Skin epidermis (tissue), 12 donors: ENCODE results near the gene SLC35B1.
A peak's percentile ranks its signal among the peaks of the same experiment; 100 is the strongest.
"Not testable (repeated sequence)": the region's sequence is repeated elsewhere in the genome, so short reads cannot be mapped to it uniquely, and the experiment has no call there.

ENCODE experiments used
- H3K27ac ChIP-seq, 21 experiments: fragments of 200-600 bp; sonication (generic) in 11 of 21; one replicate each; pipeline ENCODE4 v1.5.0; 2020; ENCODE audit warnings: mild to moderate bottlenecking in 3 of 21, inconsistent platforms in 2 of 21, moderate library complexity in 2 of 21
- H3K4me3 ChIP-seq, 7 experiments: fragments of 200-600 bp; sonication (generic) in 2 of 7; one replicate each; pipeline ENCODE4 v1.5.0; 2020; ENCODE audit warnings: inconsistent platforms in 2 of 7, mild to moderate bottlenecking in 2 of 7, moderate library complexity in 1 of 7

SLC35B1 gene

GRCh38 chr17:49738456-49739163 is 30.8 kb upstream of the SLC35B1 start:
- H3K4me3 ChIP-seq, result no peak overlapping the region
- H3K27ac ChIP-seq, result peak overlapping the region in 17 of 21 experiments; percentile 42 to 93 (median 73)

- no peak overlapping the region for H3K27ac ChIP-seq
- no peak overlapping the region for H3K4me3 ChIP-seq
Measured at GRCh38 chr17:49734515-49735490, 27.0 kb upstream of the SLC35B1 start.

DNA sequence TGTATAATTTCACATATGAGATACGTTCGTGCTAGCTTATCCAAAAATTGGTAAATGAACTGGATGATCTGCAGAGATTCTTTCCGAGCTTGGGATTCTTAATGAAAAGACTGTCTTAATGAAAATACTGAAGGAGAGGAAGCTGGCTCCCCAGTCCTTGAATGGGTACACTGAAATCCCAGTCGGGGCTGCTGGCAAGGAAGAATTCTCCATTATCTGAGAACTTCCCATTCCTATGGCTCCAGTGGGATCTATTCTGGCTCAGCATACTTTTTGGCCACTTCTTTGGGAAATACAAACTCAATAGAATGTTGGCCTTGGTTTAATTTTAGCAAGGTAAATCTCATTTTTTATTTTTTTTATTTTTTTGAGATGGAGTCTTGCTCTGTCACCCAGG is 23.7 kb upstream of the SLC35B1 start:
- H3K4me3 ChIP-seq, result no peak overlapping the region
- peak overlapping the region in 4 of 21 experiments; percentile 23 to 70 (median 56) for H3K27ac ChIP-seq

DNA sequence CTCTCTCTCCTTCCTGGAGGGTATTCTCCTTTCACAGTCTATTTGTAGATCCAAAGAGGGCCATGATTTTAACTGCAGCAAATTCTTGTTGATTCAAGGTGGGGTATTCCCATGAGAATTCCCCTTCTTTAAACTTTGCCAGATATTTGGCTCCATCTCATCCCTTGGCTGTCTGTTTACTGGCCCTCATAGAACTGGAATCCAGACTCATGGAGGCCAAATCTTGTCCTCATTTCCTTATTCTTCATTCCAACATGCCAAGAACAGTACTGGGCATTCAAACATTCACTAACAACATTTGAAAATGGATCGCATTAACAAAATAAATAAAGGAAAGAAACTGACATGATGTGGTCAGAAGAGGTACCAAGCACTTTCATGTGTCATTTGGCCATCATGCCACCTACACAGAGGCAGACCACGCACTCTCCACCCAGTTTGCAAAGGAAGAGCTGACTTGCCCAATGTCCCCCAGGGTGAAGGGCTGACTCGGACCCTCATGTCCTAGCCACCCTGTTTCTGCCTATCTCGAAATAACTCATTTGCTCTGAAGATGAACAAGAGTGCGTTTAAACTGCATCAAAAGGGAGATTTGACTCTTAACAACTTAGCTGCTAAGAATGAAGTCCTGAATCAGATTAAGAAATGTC is 23.1 kb upstream of the SLC35B1 start:
- H3K27ac ChIP-seq, result peak overlapping the region in 14 of 21 experiments; percentile 1 to 78 (median 42)

DNA sequence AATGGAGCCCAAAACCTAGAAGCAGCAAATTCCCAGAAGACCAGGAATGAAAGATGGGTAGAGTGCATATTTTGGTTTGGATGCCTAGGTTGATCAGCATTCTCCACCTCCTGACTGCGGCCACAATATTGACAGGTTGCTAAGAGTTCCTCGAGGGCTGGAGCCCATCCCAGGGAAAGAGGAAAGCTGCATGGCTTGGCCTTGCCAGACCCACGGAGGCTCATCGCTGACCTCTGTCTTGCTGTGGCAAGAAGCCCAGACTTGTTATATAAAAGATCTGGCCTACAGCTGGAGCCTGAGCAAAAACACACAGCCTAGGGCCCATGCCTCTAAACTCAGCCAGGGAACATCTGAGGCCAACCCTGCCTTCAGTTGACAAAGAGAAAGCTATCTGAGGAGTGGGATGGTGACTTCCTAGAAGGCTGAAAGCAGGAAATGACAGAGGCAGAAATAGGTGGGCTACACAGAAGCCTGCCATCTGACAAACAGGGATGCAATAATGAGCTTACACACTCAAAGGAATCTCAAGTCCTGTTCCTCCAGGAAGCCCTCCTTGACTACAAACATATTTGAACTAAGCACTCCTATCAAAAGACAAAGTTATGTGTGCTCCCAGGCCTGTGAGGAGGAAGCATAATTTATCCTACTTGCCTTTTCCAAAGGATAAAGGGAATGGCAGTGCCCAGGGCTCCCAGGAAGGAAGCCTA is 22.5 kb upstream of the SLC35B1 start:
- peak overlapping the region in 16 of 21 experiments; percentile 1 to 78 (median 42) for H3K27ac ChIP-seq
- no peak overlapping the region for H3K4me3 ChIP-seq

More for the DNA sequence above, 23.1 kb upstream of the SLC35B1 start:
- no peak overlapping the region for H3K4me3 ChIP-seq

DNA sequence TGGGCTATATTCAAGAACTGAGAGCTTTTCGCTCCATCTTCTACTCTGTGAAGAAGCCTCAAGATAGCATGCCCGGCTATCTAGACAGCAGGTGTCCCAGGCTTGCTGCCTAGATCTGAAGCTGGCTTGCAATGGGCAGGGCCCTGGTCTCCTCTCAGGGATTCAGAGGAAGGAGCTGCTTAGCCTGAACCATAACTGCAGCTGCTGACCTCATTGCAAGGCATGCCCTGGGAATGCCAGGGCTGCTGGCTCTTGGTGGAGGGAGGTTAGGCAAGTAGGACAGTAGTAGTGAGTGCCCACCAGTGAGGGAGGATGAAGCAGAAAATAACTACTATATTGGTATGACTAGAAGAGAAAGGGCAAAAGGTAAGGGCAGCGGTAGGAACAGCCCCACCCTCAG is 21.3 kb upstream of the SLC35B1 start:
- peak overlapping the region in 6 of 21 experiments; percentile 12 to 72 (median 38) for H3K27ac ChIP-seq
- no peak overlapping the region for H3K4me3 ChIP-seq

GRCh38 chr17:49728425-49728824 is 20.7 kb upstream of the SLC35B1 start:
- peak overlapping the region in 3 of 21 experiments; percentile 12 to 18 (median 16) for H3K27ac ChIP-seq
- H3K4me3 ChIP-seq, result no peak overlapping the region

GRCh38 chr17:49727380-49727779 is 19.6 kb upstream of the SLC35B1 start:
- Histone ChIP-seq H3K27ac (no peak overlapping the region), H3K4me3 (no peak overlapping the region)

- Histone ChIP-seq H3K4me3 (no peak overlapping the region), H3K27ac (no peak overlapping the region)
Measured at GRCh38 chr17:49725452-49726130, 17.8 kb upstream of the SLC35B1 start.

- peak overlapping the region in 3 of 21 experiments; percentile 13 to 38 (median 14) for H3K27ac ChIP-seq
- not testable (repeated sequence) for H3K4me3 ChIP-seq
Measured at GRCh38 chr17:49724552-49724951, 16.8 kb upstream of the SLC35B1 start.

DNA sequence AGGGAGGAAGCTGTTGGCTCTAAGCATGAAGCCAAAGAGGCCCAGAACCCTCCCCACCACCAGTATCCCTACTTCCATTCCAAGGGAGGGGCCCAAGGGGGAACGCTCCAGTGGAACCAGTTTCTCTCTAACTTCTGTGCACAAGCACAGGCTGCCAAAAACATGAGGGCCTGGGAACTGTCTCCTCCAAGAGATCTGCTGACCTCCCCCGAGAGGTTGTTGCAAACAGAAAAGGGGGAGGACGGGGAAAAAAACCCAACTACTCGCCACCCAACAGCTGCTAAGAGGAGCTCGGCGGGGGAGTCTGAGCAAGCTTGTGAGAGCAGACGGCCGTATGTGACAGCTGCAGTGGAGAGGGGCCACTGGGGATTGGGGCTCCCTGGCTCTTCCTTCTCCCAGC is 15.7 kb upstream of the SLC35B1 start:
- peak overlapping the region in 10 of 21 experiments; percentile 3 to 59 (median 39) for H3K27ac ChIP-seq

GRCh38 chr17:49722066-49722465 is 14.3 kb upstream of the SLC35B1 start:
- no peak overlapping the region for H3K27ac ChIP-seq
- no peak overlapping the region for H3K4me3 ChIP-seq

More for the DNA sequence above, 15.7 kb upstream of the SLC35B1 start:
- no peak overlapping the region for H3K4me3 ChIP-seq

GRCh38 chr17:49717371-49717861 is 9.7 kb upstream of the SLC35B1 start:
- Histone ChIP-seq H3K27ac (peak overlapping the region in 11 of 21 experiments; percentile 2 to 73 (median 37)), H3K4me3 (no peak overlapping the region)

DNA sequence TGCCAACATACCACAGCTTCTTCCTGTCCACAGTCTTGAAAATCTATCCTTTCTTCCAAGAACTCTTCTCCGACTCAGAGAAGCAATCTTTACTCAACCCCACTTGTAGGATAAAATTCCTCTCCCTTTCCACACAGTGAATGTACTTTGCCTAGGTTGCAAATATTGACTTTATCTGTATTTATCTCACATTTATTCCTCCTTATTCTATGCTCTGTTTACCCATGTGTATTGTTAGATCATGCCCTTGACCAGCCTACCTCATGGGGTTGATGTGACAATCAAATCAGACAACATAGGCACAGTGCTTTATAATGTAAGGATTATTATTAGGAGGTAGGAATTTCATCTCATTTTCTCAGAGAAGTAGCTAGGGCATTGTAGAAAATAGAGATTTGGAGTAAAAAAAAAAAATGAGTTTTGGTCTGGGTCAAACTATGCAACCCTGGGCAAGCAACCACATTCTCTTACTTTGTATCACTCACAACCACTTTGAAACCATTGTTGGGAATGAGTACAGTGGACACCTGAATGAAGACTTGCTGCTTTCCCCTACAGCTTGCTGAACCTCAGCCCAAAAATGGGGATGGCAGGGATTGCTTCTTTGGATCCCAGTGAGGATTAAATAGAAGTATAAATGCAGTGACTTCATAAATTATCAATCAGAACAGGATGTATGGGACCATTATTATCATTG is 9.1 kb upstream of the SLC35B1 start:
- Histone ChIP-seq H3K4me3 (no peak overlapping the region), H3K27ac (peak overlapping the region in 11 of 21 experiments; percentile 2 to 73 (median 53))

- H3K27ac ChIP-seq, result peak overlapping the region in 12 of 21 experiments; percentile 5 to 73 (median 50)
Measured at GRCh38 chr17:49715717-49716279, 8.0 kb upstream of the SLC35B1 start.

GRCh38 chr17:49715216-49715615 is 7.5 kb upstream of the SLC35B1 start:
- Histone ChIP-seq H3K4me3 (no peak overlapping the region), H3K27ac (peak overlapping the region in 12 of 21 experiments; percentile 5 to 73 (median 51))

More at GRCh38 chr17:49715717-49716279, 8.0 kb upstream of the SLC35B1 start:
- H3K4me3 ChIP-seq, result no peak overlapping the region

DNA sequence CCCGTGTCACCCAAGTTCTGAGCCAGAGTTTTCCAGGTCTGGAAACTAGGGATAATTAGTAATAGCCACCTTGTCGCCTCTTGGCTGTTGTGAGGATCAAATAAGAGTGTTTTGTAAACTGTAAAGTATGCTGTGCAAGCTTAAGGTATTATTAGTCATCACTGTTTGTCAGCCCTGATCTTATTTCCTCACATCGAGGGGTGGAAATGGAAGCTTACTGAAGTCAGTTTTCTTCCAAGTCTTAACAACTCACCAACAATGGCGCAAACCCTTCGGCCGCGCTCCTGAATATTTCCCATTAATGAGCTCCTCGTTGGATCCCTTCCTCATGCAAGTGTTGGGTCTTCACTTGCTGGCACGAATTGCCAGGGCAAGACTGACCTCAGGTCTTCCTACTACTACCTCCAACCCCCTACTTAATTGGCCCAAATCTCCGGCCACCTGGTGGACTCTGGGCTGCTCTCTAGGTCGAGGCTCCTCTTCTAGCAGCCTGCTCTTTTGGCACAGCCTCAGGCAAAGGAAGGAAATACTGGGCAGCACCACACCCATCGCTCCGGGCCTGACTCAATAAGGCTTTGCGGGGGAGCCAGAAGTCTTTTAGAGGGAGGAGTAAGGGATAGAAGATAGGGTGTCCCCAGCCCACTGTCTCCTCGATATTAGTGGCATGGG is 885 bp upstream of the SLC35B1 start:
- Histone ChIP-seq H3K4me3 (peak overlapping the region; percentile 85 to 99 (median 90)), H3K27ac (peak overlapping the region in 20 of 21 experiments; percentile 91 to 100 (median 97))
